ENCODE data around the gene DENND2A. TPM values are rescaled to one million over a fixed set of nuclear protein-coding genes. Genes with fewer than 3 reads are reported as not detected.
A peak's percentile ranks its signal among the peaks of the same experiment; 100 is the strongest.
"Not testable (repeated sequence)": the region's sequence is repeated elsewhere in the genome, so short reads cannot be mapped to it uniquely, and the experiment has no call there.

The DENND2A gene
- total RNA-seq, 1 experiment from 2014 or later, result 10.7 TPM

DNA sequence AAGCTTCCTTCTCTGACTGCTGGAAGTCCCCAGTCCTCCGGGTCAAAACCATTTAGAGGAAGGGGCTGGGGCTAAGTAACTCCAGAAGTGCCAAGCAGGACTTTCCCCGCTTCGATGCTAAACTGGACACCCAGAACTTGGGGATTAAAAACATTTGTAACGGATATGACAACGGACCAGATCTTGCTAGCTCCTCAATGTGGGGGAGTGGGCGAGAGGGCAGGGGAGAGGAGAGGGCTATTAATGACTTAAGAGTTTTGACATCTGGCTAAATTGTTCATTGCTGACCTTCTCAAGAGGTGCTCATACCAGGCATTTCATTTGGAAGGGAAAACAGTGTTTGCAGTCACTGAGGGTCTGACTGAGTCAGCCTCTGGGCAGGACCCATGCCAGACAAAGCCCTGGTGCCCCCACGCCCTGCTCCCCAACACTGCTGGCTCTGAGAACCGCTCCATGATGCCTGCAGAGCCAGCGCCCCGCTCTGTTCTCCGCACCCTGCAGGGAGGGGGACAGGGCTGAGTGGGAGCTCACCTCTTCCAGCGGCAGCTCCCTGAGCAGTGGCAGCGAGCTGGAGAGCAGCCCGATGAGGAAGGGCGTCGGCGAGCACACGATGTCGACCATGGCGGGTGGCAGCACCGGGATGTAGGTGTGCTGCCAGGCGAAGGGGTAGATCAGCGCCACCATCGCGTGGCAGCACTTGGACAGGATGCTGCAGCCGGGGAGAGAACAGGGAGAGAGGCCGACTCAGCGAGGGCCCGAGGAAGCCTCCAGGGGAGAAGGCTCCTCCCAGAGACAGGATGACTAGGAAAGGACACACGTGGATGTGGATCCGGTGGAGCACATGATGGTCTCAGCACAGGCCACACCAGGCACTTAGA, 113.6 kb downstream of the DENND2A start:
- no peaks in the 10 kb centered on the region for H3K36me3 ChIP-seq
- no peaks in the 10 kb centered on the region for H3K4me1 ChIP-seq
- H3K27ac ChIP-seq, result no peak overlapping the region
- H3K9me3 ChIP-seq (replicated peaks), result no peaks in the 10 kb centered on the region
- H3K4me3 ChIP-seq, result no peak overlapping the region
- DNase-seq, result no peak
- no peaks in the 10 kb centered on the region for H3K27me3 ChIP-seq

DNA sequence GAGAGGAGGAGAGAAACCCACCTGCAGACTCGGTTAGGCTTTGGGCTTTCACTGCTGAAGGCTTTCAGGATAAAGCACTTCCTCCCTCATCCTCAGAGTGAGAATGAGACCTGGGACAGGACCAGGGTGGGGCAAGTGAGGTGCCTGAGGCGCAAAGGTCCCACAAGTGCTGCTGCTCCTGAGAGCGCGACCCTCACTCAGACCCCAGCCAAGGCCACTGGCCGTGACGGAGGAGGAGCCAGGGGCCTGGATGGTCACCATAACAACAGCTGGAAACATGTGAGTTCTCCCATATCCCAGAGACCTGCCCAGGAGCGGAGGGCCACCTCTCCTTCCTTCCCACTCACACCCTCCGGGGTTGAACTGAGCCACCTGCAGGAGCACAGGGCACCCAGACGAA, 114.4 kb downstream of the DENND2A start:
- Histone ChIP-seq H3K27me3 (no peaks in the 10 kb centered on the region), H3K4me1 (no peaks in the 10 kb centered on the region), H3K4me3 (no peak overlapping the region), H3K36me3 (no peaks in the 10 kb centered on the region), H3K27ac (no peak overlapping the region), H3K9me3 (replicated peaks) (no peaks in the 10 kb centered on the region)
- DNase-seq, result no peak

- no peak overlapping the region for H3K27ac ChIP-seq
- no peak for DNase-seq
- no peaks in the 10 kb centered on the region for H3K27me3 ChIP-seq
- no peaks in the 10 kb centered on the region for H3K36me3 ChIP-seq
- H3K9me3 ChIP-seq (replicated peaks), result no peaks in the 10 kb centered on the region
- no peaks in the 10 kb centered on the region for H3K4me1 ChIP-seq
- no peak overlapping the region for H3K4me3 ChIP-seq
Observed at GRCh38 chr7:140525743-140526142, 114.9 kb downstream of the DENND2A start.

DNA sequence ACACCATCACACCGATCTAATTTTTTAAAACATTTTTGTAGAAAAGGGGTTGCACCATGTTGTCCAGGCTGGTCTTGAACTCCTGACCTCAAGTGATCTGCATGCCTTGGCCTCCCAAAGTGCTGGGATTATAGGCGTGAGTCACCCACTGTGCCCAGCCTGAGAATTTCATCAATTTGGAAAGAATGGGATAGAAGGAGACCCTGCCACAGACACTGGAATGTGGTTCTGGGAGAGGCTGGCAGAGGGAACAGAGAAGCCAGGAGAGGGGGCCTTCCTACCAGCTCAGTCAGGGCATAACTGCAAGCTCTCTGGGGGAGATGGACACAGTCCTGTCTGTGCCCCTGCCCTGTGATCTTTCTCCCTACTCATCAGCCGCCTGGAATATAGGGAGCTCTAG, 119.2 kb downstream of the DENND2A start:
- H3K4me1 ChIP-seq, result no peaks in the 10 kb centered on the region
- H3K4me3 ChIP-seq, result no peak overlapping the region
- DNase-seq, result no peak
- no peaks in the 10 kb centered on the region for H3K27me3 ChIP-seq
- no peak overlapping the region for H3K27ac ChIP-seq
- H3K9me3 ChIP-seq (replicated peaks), result no peaks in the 10 kb centered on the region
- H3K36me3 ChIP-seq, result no peaks in the 10 kb centered on the region

DNA sequence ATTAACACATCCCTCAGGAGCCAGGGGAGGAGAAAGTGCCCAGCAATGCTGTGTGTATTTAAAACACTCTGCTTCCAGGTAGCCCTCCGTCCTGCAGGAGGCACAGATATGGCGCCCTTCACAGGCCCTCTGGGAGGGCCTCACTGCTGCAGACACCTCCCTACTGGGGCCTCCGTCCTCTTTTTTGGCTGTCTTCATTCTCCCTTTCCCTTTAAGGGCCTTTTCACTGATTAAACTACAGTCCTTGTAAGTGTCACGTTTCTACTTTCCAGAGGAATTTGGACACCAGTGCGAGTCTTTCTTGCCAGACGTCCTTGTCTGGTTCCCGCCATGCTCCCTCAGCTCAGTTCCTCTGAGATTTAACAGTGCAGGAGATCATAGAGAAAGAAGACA, 121.6 kb downstream of the DENND2A start:
- Histone ChIP-seq H3K4me1 (no peaks in the 10 kb centered on the region), H3K9me3 (replicated peaks) (no peaks in the 10 kb centered on the region), H3K27ac (no peak overlapping the region), H3K4me3 (no peak overlapping the region), H3K36me3 (no peaks in the 10 kb centered on the region), H3K27me3 (no peaks in the 10 kb centered on the region)
- DNase-seq, result no peak

DNA sequence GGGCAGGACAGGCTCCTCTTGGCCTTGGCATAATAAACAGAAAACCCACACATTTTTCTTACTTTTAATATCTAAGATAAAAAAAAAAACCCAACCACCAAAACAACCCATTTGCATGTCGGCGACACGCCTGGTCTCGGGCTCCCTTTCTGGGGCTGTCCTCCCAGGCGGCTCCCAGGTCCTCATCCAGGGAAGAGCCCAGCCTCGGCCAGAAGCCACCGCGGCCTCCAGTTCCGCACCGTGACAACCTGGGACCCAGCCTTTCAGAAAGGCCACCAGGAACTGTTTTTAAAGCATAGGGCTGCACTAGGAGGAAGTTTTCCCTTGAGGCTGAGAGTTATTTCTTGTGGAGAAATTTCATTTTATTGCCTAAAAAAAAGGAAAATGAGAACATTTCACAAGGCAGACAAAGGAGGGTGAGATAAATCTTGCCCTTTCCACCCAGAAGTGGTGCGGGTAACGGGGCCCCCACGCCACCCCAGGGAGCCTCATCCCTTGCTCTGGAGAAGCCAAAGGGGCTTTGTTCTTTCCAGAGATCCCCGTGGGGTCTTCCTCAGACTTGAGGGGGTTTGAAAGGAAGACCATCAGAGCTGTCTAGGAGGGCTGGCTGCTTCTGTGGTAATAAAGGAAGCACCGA, 122.1 kb downstream of the DENND2A start:
- no peaks in the 10 kb centered on the region for H3K9me3 ChIP-seq (replicated peaks)
- H3K36me3 ChIP-seq, result no peaks in the 10 kb centered on the region
- no peaks in the 10 kb centered on the region for H3K27me3 ChIP-seq
- H3K4me1 ChIP-seq, result no peaks in the 10 kb centered on the region
- H3K4me3 ChIP-seq, result no peak overlapping the region
- H3K27ac ChIP-seq, result no peak overlapping the region
- DNase-seq, result no peak

GRCh38 chr7:140517546-140518369, 122.9 kb downstream of the DENND2A start:
- Histone ChIP-seq H3K4me3 (no peak overlapping the region), H3K9me3 (replicated peaks) (no peaks in the 10 kb centered on the region), H3K36me3 (no peaks in the 10 kb centered on the region), H3K27me3 (no peaks in the 10 kb centered on the region), H3K27ac (no peak overlapping the region), H3K4me1 (no peaks in the 10 kb centered on the region)
- peak; percentile 90 to 96 for DNase-seq

- Histone ChIP-seq H3K9me3 (replicated peaks) (no peaks in the 10 kb centered on the region), H3K4me3 (no peak overlapping the region), H3K27me3 (no peaks in the 10 kb centered on the region), H3K27ac (no peak overlapping the region), H3K4me1 (peaks cover 11% of the 10 kb centered on the region), H3K36me3 (no peaks in the 10 kb centered on the region)
- peak; percentile 66 to 82 for DNase-seq
Observed at GRCh38 chr7:140512317-140513000, 128.2 kb downstream of the DENND2A start.

- DNase-seq, result no peak
- H3K27me3 ChIP-seq, result no peaks in the 10 kb centered on the region
Observed at GRCh38 chr7:140509789-140510188, 130.8 kb downstream of the DENND2A start.

DNA sequence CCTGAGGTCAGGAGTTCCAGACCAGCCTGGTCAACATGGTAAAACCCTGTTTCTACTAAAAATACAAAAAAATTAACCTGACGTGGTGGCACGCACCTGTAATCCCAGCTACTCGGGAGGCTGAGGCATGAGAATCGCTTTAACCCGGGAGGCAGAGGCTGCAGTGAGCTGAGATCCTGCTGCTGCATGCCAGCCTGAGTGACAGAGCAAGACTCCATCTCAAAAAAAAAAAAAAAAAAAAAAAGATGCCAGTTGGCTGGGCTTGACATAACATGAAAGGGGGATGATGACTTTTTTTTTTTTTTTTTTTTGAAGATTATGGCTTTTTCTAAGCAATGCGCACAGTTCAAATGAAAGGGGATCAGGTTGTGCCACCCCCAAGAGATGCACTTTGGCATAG, 133.1 kb downstream of the DENND2A start:
- not testable (repeated sequence) for DNase-seq; H3K9me3 ChIP-seq (replicated peaks); H3K4me3 ChIP-seq; H3K36me3 ChIP-seq; H3K27me3 ChIP-seq
- H3K27ac ChIP-seq, result peak overlapping the region; percentile 79
- H3K4me1 ChIP-seq, result peaks cover 23% of the 10 kb centered on the region

More at GRCh38 chr7:140509789-140510188, 130.8 kb downstream of the DENND2A start:
- H3K36me3 ChIP-seq, result no peaks in the 10 kb centered on the region
- no peak overlapping the region for H3K4me3 ChIP-seq
- H3K4me1 ChIP-seq, result peaks cover 23% of the 10 kb centered on the region
- H3K9me3 ChIP-seq (replicated peaks), result no peaks in the 10 kb centered on the region
- no peak overlapping the region for H3K27ac ChIP-seq

DNA sequence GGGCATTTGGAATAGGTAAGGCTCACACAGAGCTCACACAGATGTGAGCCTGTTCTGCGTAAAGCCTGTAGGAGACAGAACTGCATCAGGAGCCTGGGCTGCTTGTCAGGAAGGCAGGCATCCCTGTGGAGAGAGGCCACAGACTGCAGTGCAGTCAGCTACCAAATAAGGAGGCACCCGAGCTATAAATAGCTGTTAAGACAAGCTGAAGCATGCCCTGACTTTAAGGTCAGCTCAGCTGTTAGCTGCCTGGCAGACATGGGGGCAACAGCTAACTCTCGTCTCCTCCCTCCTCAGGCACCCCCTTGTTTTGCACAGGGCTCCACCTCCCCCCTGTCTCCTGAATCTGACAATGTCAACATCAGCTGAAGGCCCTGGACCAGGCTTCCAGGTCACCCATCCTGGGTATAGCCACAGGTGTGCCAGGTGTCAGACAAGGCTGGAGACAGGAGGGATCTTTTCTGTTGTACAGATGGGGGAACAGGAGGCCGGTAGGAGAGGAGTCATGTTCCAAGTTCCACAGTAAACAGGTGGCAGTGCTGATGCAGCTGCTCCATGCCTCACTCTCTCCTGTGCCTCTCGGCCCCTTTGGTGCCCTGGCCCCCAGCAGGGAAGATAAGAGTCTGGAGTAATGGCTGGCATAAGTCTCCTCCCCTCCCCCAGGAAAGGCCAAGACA, 133.7 kb downstream of the DENND2A start:
- no peaks in the 10 kb centered on the region for H3K36me3 ChIP-seq
- no peaks in the 10 kb centered on the region for H3K27me3 ChIP-seq
- H3K4me1 ChIP-seq, result peaks cover 19% of the 10 kb centered on the region
- H3K9me3 ChIP-seq (replicated peaks), result no peaks in the 10 kb centered on the region
- no peak overlapping the region for H3K4me3 ChIP-seq
- peak overlapping the region; percentile 79 for H3K27ac ChIP-seq
- DNase-seq, result peak; percentile 91 to 94

- Histone ChIP-seq H3K27me3 (no peaks in the 10 kb centered on the region), H3K4me3 (no peak overlapping the region), H3K27ac (no peak overlapping the region), H3K36me3 (no peaks in the 10 kb centered on the region), H3K4me1 (peaks cover 7% of the 10 kb centered on the region), H3K9me3 (replicated peaks) (no peaks in the 10 kb centered on the region)
- DNase-seq, result peak; percentile 50 to 73
Observed at GRCh38 chr7:140501966-140502365, 138.6 kb downstream of the DENND2A start.

GRCh38 chr7:140497807-140498206, 142.8 kb downstream of the DENND2A start:
- not testable (repeated sequence) for H3K9me3 ChIP-seq (replicated peaks); H3K27me3 ChIP-seq; H3K4me1 ChIP-seq; H3K36me3 ChIP-seq; H3K27ac ChIP-seq; DNase-seq; H3K4me3 ChIP-seq

- Histone ChIP-seq H3K27me3 (no peaks in the 10 kb centered on the region), H3K36me3 (no peaks in the 10 kb centered on the region), H3K27ac (no peak overlapping the region), H3K9me3 (replicated peaks) (no peaks in the 10 kb centered on the region), H3K4me1 (no peaks in the 10 kb centered on the region), H3K4me3 (no peak overlapping the region)
- no peak for DNase-seq
Observed at GRCh38 chr7:140497241-140497769, 143.3 kb downstream of the DENND2A start.
